ENCODE results near the gene RAF1. TPM values are rescaled to one million over a fixed set of nuclear protein-coding genes. Genes with fewer than 3 reads are reported as not detected.

The RAF1 gene
- total and polyA plus RNA-seq, 9 of the 15 experiments (the other 6 are each of a cell fraction or from before 2014, with no cell fraction given) = 28.0 to 183 (median 85.6) TPM

GRCh38 chr3:12557473-12558100, 106.3 kb downstream of the RAF1 start (continued):
- TF ChIP-seq ZBTB49 (CRISPR knock-in tag; IDR thresholded peaks at IDR 0.05; ENCODE audit: borderline replicate concordance) (0 out of 2 replicates have a peak, but pooled peaks have one; percentile 8), ARID3A (IDR thresholded peaks at IDR 0.05; ENCODE audit: borderline replicate concordance, low read depth, low read length) (no peak), ZNF232 (CRISPR knock-in tag; IDR thresholded peaks at IDR 0.05) (0 out of 2 replicates have a peak, but pooled peaks have one; percentile 69), MNT (conservative IDR thresholded peaks at IDR 0.05) (0 out of 4 replicates have a peak, but pooled peaks of 1 of the 2 experiments have one; percentile 3), SMARCE1 (IDR thresholded peaks at IDR 0.05) (peak; percentile 71), DNMT1 (IDR thresholded peaks at IDR 0.05) (no peak), ZNF408 (CRISPR knock-in tag; IDR thresholded peaks at IDR 0.05; ENCODE audit: low read depth) (no peak), CEBPB (tag; IDR thresholded peaks at IDR 0.05) (peak; percentile 95)

Data from K562 (cell line).